Left kidney (tissue), 2 donors: ENCODE results near the gene ACSM5. TPM values are rescaled to one million over a fixed set of nuclear protein-coding genes. Genes with fewer than 3 reads are reported as not detected.
"Not testable (repeated sequence)": the region's sequence is repeated elsewhere in the genome, so short reads cannot be mapped to it uniquely, and the experiment has no call there.

Source experiments
- DNase-seq: peaks from one replicate; pipeline ENCODE4 v3.0.0-alpha.2; 2013
- polyA plus RNA-seq: library from polyadenylated mRNA; unstranded; fragments of 120-200 nt; gene quantifications from one replicate; pipeline ENCODE4 v1.2.1, GENCODE V29; 2013; ENCODE audit not compliant: insufficient read length

Gene ACSM5
- polyA plus RNA-seq, 1 donor: 4.9 TPM

DNA sequence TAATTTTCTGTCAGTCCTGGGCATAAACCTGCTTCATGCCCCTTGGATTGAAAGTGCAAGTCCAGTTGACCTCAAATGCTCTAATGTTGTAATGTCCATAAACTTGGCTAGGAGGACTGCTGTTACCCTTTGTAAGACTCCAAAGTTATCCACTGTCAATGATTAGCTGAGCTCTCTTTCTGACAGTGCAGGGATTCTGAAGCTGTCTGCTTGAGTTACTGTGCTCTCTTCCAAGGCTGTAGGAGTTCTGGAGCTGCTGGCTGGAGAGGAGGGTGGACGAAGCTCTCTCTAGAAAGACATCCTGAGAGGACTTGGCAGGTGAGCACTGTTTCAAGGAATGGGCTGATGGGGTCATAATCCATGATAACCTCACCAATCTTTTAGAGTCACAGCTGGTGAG lies 42.0 kb downstream of the ACSM5 start, which contains the start of gene ACSM2A:
TSS of gene ACSM2A (plus strand) at position 158 of the 400 bp plus-strand sequence. CDS start 8,594 bp downstream, outside the sequence.
- not testable (repeated sequence) for DNase-seq

DNA sequence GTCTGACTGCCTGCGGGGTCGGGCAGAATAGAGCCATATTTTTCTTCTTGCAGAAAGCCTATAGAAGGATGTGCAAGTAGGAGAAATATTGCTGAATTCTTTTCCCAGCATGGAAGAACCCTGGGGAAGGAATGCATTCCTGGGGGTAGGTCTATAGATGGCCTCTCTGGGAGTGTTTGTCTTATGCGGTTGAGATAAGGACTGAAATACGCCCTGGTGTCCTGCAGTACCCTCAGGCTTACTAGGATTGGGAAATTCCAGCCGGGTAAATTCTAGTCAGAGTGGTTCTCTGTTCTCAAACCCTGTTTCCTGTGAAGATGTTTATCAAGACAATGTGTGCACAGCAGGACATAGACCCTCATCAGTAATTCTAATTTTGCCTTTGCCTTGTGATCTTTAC lies 44.3 kb downstream of the ACSM5 start:
- not testable (repeated sequence) for DNase-seq

DNA sequence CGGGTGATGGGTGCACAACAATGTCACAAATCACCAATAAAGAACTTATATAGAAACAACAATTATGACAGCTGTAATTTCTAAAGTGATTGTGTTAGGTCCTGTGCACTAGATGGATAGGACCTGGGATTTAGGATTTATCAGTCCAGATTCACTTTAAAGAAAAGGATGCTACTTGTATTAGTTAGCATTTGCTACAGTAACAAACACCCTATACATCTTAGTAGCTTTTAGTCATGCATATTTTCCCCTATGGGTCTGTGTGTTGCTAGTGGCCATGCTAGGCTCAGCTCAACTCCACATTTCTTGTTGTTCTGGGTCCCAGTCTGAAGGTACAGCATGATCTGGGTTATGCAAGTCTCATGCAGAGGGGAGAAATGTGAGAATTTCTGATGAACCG lies 49.9 kb downstream of the ACSM5 start:
- DNase-seq: not testable (repeated sequence)

DNA sequence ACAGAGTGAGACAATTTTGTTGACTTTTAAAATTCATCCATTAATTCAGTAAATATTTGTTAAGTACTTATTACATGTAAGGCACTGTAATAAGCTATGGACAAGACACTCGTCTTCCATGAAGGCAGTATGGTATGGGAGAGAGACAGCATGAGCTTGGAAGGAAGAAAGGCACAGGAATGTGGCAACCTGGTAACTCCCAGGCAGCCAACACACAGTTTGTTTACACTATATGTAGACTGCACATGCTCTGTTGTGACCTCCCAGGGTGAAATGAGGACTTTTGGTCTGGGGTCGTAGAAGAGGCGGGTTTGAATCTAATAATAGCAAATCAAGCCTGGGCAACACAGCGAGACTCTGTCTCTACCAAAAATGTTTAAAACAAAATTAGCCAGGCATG lies 51.0 kb downstream of the ACSM5 start:
- not testable (repeated sequence) for DNase-seq

DNA sequence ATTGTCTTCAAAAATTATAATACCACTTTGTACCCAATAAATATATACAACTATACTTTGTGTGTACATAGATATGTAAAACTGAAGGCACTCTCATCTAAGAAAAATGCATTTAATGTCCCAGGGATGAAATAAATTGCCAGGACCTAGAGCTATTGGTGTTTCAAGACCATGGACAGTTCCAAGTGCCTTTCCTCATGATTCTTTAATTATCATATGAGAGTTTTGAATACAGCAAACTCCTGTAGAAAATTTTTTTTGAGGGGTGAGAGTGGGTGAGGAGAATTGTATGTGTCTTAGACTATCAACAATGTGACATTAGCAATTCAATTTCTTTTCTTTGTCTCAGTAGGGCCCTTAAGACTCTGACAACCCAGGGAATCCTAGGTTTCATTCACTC lies 59.6 kb downstream of the ACSM5 start:
- DNase-seq: not testable (repeated sequence)

DNA sequence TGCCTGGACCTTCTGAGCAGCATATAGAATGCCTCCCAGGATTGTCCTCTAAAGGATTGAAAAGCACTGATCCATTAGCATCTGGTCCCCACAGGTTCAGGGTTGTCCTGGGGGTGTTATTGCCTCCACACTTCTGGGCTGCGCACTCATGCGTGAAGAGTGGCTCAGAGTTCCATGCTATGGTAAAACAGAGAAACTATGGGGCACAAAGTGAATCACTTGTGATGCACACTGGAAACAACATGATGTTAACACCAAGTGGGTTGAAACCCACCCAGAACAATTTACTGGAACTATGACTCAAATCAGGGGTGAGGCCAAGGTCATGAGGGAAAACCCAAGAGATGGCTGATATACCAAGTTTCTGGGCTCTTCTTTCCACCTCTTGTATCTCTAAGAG lies 60.6 kb downstream of the ACSM5 start:
- not testable (repeated sequence) for DNase-seq

DNA sequence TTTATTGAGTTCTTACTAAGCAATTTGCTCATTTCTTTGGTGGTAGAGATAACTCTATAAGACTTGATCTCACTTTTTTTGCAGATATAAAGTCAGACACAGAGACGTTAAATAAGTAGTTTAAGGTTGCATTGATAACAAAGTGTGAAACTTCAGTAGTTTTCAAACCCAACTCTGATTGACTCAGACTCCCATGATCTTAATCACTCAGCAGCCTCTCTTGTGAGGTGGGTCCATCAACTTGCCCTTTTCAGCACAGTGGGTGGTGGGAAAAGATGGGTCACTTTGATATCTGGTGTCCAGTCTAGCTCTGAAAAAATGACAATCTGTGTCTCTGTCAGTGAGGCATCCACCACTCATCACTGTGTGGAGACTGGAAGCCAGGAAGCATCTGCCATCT lies 61.4 kb downstream of the ACSM5 start:
- DNase-seq: not testable (repeated sequence)

DNA sequence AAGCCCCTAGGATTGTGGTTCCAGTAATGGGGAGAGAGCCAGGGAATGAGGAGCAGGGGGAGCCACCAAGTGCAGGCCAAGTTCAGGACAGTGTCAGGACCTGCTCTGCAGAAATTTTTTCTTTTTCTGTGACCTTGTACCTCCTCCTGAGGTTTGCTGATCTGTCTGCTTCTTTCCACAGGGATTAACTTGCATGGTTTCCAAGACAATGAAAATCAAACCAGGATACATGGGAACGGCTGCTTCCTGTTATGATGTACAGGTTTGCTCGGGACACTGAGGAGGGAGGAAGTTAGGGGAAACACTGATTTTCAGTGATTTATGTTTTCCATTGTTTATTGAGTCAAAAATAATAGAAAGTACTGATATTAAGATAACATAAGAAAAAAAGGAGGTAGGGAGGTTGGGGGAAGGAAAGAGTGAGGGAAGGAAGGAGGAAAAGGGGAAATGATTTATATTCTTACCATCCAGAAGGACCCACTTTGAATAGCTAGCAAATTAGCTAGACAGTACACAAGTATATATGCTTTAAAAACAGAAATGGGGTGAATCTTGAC lies 67.9 kb downstream of the ACSM5 start:
- not testable (repeated sequence) for DNase-seq

DNA sequence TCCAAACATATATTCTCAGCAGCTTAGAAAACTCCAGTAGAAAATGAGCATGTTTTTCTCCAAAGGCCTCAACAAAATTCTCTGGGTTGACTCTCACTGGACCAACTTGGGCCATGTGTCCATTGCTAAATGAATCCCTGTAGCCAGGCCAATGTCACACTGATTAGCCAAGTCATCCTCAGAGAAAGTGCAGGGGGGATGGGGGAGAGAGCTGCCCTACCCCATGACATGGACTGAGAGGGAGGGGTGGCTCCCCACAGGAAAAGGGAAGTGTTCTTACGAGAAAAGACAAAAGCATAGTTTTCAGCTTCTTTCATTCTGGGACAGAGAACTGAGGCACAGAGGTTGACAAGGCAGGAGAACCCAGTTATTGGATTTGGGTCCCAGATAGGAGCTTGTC lies 74.7 kb downstream of the ACSM5 start:
- not testable (repeated sequence) for DNase-seq

DNA sequence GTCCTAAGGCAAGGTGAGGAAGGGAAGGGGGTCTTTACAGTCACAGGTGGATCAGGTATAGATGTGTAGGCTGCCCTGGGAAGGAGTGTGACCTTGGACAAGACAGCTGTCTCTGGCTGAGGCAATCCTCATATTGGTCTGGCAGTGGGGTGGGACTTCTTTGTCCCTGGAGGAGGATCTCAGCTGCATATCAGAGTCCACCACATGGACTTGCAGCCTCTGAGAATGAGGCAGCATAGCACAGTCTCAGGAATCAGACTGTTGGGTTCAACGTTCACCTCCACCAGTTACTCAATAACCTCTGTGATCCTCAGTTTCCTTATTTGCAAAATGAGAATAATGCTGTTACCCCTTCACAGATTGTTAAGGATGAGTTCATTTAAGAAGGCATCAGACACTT lies 75.4 kb downstream of the ACSM5 start:
- DNase-seq: no peak

DNA sequence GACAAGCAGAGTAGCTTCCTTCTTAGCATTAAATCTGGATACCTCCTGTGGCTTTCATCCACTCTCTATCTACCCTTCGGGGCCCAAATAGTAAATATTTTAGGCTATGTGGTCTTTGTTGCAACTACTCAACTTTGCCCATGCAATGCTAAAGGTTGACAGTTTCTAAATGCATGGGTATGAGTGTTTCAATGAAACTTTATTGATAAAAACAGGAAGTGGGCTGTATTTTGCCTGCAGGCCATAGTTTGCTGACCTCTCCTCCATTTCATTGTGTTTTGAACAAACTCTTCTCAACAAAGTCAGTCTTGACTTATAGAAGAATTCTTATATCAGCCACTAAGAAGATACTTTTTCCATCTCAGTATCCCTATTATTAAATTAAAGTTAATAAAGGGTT lies 76.1 kb downstream of the ACSM5 start:
- no peak for DNase-seq

Other genes with a start within 250 kb of the ACSM5 start
- gene GP2, start 82.0 kb upstream of the ACSM5 start, polyA plus RNA-seq: 7.0 TPM
- gene UMOD, start 56.8 kb upstream of the ACSM5 start, polyA plus RNA-seq: 163 TPM
- 0.33 TPM for gene PDILT, start 4.8 kb upstream of the ACSM5 start, polyA plus RNA-seq
- 88.7 TPM for gene ACSM2A, start 42.0 kb downstream of the ACSM5 start, polyA plus RNA-seq
- 75.9 TPM for gene ACSM2B, start 166.8 kb downstream of the ACSM5 start, polyA plus RNA-seq